DOHH2 (cell line): ENCODE data around the gene STAG1.

Source experiments
- H3F3A ChIP-seq: fragments of 200-600 bp; sonication (generic), shearing (Covaris generic); 2 replicates; pipeline ENCODE4 v1.6.0; 2016; ENCODE audit warnings: antibody characterized with exemption, mild to moderate bottlenecking; ENCODE audit not compliant: control insufficient read depth, insufficient read depth
- H3K27ac ChIP-seq: fragments of 200-600 bp; sonication (generic); 2 replicates; pipeline ENCODE4 v1.5.1; 2014; ENCODE audit warnings: low read depth, mild to moderate bottlenecking, low read length, moderate library complexity
- H3K27me3 ChIP-seq: fragments of 200-600 bp; sonication (generic); 2 replicates; pipeline ENCODE4 v1.6.1; 2014; ENCODE audit warnings: mild to moderate bottlenecking, low read length, mixed read lengths; ENCODE audit not compliant: control insufficient read depth
- H3K36me3 ChIP-seq: fragments of 200-600 bp; sonication (generic); 2 replicates; pipeline ENCODE4 v1.6.1; 2014; ENCODE audit warnings: mild to moderate bottlenecking, low read length, moderate library complexity, mixed read lengths; ENCODE audit not compliant: control insufficient read depth
- H3K4me1 ChIP-seq: fragments of 200-600 bp; sonication (generic); 2 replicates; pipeline ENCODE4 v1.6.1; 2014; ENCODE audit warnings: mild to moderate bottlenecking, low read length, mixed read lengths; ENCODE audit not compliant: control insufficient read depth
- H3K4me2 ChIP-seq: fragments of 200-600 bp; sonication (generic); 2 replicates; pipeline ENCODE4 v1.6.0; 2014; ENCODE audit warnings: mild to moderate bottlenecking, low read length, moderate library complexity
- H3K4me3 ChIP-seq: fragments of 200-600 bp; sonication (generic); 2 replicates; pipeline ENCODE4 v1.5.1; 2014; ENCODE audit warnings: mild to moderate bottlenecking, low read length, mixed read lengths
- H3K79me2 ChIP-seq: fragments of 200-600 bp; sonication (generic); 2 replicates; pipeline ENCODE4 v1.6.1; 2014; ENCODE audit warnings: mild to moderate bottlenecking, low read length, mixed read lengths; ENCODE audit not compliant: control insufficient read depth
- H3K9me2 ChIP-seq: fragments of 200-600 bp; sonication (generic); replicated peaks from 2 replicates; pipeline ENCODE4 v1.6.1; 2014; ENCODE audit warnings: mild to moderate bottlenecking, low read length, mixed read lengths; ENCODE audit not compliant: control insufficient read depth
- H3K9me3 ChIP-seq: fragments of 200-600 bp; sonication (generic); 2 replicates; pipeline ENCODE4 v1.6.1; 2014; ENCODE audit warnings: antibody characterized with exemption, low read length, mixed read lengths; ENCODE audit not compliant: control insufficient read depth, insufficient read depth
- H4K20me1 ChIP-seq: fragments of 200-600 bp; sonication (generic); 2 replicates; pipeline ENCODE4 v1.6.0; 2014; ENCODE audit warnings: low read depth, mild to moderate bottlenecking, antibody characterized with exemption, low read length, moderate library complexity; ENCODE audit not compliant: control insufficient read depth, insufficient read depth
- CTCF ChIP-seq: fragments of 200-600 bp; sonication (generic); IDR thresholded peaks from one replicate; pipeline ENCODE4 v1.5.1; 2014; ENCODE audit warnings: antibody characterized with exemption, mild to moderate bottlenecking, low read depth, low read length; ENCODE audit not compliant: poor library complexity, severe bottlenecking
- EZH2phosphoT487 ChIP-seq: fragments of 200-600 bp; sonication (generic); IDR thresholded peaks from 2 replicates; pipeline ENCODE4 v1.6.1; 2017; ENCODE audit warnings: borderline replicate concordance, mild to moderate bottlenecking, antibody characterized with exemption, low read length, moderate library complexity, mixed read lengths

Gene STAG1

GRCh38 chr3:136661282-136661681 is 90.9 kb downstream of the STAG1 start:
- Histone ChIP-seq H3K36me3 (no peaks in the 10 kb centered on the region), H4K20me1 (no peaks in the 10 kb centered on the region), H3K9me3 (no peaks in the 10 kb centered on the region), H3K4me2 (no peak overlapping the region), H3F3A (no peaks in the 10 kb centered on the region), H3K79me2 (peaks cover 93% of the 10 kb centered on the region), H3K4me1 (no peaks in the 10 kb centered on the region), H3K9me2 (no peaks in the 10 kb centered on the region), H3K4me3 (no peak overlapping the region), H3K27me3 (no peaks in the 10 kb centered on the region), H3K27ac (no peak overlapping the region)
- TF ChIP-seq EZH2phosphoT487 (no peak), CTCF (no peak)

- H3K79me2 ChIP-seq, result peaks cover 99% of the 10 kb centered on the region
- H3K9me2 ChIP-seq, result no peaks in the 10 kb centered on the region
- H3K4me3 ChIP-seq, result no peak overlapping the region
- no peaks in the 10 kb centered on the region for H3K27me3 ChIP-seq
- TF ChIP-seq CTCF (no peak), EZH2phosphoT487 (no peak)
- H4K20me1 ChIP-seq, result no peaks in the 10 kb centered on the region
- no peak overlapping the region for H3K27ac ChIP-seq
- peaks cover 14% of the 10 kb centered on the region for H3K36me3 ChIP-seq
- H3F3A ChIP-seq, result no peaks in the 10 kb centered on the region
- H3K4me1 ChIP-seq, result no peaks in the 10 kb centered on the region
- H3K4me2 ChIP-seq, result no peak overlapping the region
- peaks cover 19% of the 10 kb centered on the region for H3K9me3 ChIP-seq
Observed at GRCh38 chr3:136658946-136659682, 93.1 kb downstream of the STAG1 start.

GRCh38 chr3:136657526-136657925 is 94.7 kb downstream of the STAG1 start:
- H3K27ac ChIP-seq, result no peak overlapping the region
- no peaks in the 10 kb centered on the region for H3F3A ChIP-seq
- no peaks in the 10 kb centered on the region for H3K27me3 ChIP-seq
- no peaks in the 10 kb centered on the region for H3K9me2 ChIP-seq
- H4K20me1 ChIP-seq, result no peaks in the 10 kb centered on the region; the same call in 1 of the 2 replicates
- H3K4me3 ChIP-seq, result no peak overlapping the region
- peaks cover 18% of the 10 kb centered on the region for H3K36me3 ChIP-seq
- no peaks in the 10 kb centered on the region for H3K4me1 ChIP-seq
- peaks cover 24% of the 10 kb centered on the region for H3K9me3 ChIP-seq
- H3K4me2 ChIP-seq, result no peak overlapping the region
- no peak for TF ChIP-seq EZH2phosphoT487
- no peak for TF ChIP-seq CTCF
- H3K79me2 ChIP-seq, result peaks cover 99% of the 10 kb centered on the region
